Stimulated activated CD4-positive, alpha-beta T cell treated with anti-CD3 and anti-CD28 coated beads, Interleukin-12 subunit alpha, Interleukin-12 subunit beta, amount 100 ng/mL, for 24 hours (primary cell): Measurements from ENCODE around the gene ZHX3.

Experiments
- DNase-seq, 2 experiments: peaks; one replicate each; pipeline ENCODE4 v3.0.0-alpha.2; 2020; ENCODE audit warnings: low read depth in 2 of 2

Gene ZHX3

DNA sequence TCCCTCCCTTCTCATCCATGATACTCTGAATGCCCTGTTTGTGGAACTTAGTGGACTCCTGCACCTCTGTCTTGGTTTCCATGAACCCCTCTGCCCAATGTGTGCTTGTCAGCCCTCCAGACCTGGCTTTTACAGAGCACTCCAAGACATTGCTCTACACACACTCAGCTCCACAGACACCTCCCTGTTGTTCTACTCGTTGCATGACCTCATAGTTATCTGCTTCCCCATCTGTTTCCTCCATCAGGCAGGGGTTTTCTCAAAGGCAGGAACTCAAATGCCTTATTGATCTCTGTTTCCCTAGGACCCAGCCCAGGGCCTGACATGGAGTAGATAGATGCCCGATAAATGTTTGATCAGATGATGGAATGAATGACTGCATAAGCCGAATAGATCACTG lies 166.9 kb downstream of the ZHX3 start:
- DNase-seq, result no peak

GRCh38 chr20:41148942-41149341 lies 168.6 kb downstream of the ZHX3 start:
- no peak for DNase-seq

DNA sequence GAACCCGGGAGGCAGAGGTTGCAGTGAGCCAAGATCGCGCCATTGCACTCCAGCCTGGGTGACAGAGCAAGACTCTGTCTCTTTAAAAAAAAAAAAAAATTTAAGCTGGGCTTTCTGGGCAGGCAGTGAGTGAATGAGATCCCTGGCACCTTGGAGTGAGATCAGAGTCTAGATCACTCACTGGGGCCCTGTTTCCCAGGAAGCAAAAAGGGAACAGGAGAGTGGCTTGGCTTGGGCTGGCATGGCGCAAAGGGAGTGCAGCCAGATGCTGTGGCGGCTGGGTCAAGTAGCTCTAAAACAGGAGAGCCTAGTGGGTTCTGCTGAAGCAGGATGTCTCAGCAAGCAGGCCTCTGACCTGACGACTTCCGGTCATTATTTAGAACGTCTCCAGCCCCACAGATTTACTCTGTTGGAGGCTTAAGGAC lies 169.8 kb downstream of the ZHX3 start:
- no peak for DNase-seq

DNA sequence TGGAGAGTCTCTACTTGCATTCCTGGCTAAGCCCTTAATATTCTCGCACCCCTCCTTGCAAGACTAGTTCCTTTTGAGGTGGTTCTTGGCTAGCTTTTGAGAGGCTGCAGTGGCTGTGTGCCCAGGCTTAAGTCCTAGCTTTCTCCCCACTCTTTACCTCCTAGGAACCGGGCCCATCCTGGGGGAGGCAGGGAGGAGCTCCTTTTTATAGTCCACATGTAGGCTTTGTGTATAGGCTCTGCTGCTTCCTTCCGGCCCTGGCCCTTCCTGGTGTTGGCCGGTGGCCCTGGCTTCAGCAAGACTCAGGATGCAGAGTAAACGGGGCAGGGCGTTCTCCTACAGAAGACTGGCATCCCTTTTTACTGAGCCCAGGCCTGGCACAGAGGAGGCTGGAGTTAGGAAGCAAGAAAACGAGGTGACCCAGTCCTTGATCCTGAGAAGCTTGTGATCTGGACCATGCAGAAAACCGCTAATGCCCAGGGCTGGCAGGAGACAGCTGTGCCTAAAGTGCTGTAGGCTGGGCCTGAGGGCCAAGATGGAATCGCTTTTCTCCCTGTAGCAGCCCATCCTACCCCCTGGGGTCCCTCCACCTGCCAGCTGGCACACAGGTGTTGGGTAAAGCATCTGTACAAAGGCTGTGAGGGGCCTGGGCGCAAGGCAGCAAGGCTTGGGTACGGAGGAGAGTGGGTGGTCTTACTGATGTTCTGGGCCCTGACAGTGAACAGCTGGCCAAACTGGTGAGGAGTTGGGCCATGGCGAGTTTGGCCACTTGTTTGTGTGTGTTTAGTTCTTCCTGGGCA lies 171.5 kb downstream of the ZHX3 start:
- no peak for DNase-seq

- no peak for DNase-seq
Measured at GRCh38 chr20:41145317-41145716, 172.2 kb downstream of the ZHX3 start.

DNA sequence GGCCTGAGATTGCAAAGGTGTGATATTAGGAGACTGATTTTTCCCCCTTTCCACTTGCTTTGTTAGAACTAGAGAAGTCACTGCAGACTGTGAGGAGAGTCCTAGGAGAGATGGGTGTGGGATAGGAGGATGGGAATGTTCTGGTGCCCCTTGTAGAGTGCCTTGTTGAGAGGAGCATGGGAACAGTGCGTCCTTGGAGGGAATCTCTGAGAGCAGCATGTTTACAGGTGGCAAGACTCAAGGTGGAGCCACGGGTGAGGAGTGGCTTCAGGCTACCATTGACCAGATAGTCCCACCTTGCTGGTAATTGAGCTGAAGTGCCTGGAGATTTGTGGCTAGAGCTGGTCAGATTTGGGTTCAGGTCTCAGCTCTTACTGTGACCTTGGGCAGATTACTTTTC lies 174.2 kb downstream of the ZHX3 start:
- no peak for DNase-seq

- DNase-seq, result no peak
Measured at GRCh38 chr20:41142919-41143318, 174.6 kb downstream of the ZHX3 start.

GRCh38 chr20:41142245-41142644 lies 175.3 kb downstream of the ZHX3 start:
- no peak for DNase-seq

DNA sequence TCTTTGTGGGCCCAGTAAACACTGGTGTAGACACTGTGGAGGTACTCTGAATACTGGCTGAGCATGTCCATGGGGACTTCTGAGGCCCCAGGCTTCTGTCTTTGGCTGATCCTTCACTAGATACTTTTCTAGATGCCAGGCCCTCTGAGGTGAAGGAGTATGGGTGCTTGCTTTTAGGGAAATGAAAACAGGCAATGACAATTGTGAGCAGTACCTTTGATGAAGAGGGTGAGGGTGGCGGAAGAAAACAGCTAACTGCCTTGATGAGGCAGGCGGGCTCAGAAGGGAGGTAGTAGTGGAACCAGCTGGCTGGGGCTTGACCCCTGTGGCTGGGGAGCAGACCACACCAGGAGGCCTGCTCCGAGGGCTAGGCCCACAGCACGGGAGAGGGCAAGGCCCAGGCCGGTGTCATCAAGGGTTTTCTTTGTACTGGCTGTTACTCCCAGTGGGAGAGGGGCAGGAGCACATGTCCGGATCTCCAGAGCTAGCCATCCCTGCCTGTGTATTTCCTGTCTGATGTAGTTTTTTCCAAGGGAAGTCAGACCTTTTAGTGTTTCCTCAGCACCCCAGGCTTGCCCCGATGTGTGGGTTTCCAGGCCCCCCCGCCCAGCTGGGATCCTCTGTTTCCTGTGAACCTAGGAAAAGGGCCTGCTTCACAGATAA lies 176.2 kb downstream of the ZHX3 start:
- no peak for DNase-seq

- no peak for DNase-seq
Measured at GRCh38 chr20:41140226-41141133, 177.1 kb downstream of the ZHX3 start.

DNA sequence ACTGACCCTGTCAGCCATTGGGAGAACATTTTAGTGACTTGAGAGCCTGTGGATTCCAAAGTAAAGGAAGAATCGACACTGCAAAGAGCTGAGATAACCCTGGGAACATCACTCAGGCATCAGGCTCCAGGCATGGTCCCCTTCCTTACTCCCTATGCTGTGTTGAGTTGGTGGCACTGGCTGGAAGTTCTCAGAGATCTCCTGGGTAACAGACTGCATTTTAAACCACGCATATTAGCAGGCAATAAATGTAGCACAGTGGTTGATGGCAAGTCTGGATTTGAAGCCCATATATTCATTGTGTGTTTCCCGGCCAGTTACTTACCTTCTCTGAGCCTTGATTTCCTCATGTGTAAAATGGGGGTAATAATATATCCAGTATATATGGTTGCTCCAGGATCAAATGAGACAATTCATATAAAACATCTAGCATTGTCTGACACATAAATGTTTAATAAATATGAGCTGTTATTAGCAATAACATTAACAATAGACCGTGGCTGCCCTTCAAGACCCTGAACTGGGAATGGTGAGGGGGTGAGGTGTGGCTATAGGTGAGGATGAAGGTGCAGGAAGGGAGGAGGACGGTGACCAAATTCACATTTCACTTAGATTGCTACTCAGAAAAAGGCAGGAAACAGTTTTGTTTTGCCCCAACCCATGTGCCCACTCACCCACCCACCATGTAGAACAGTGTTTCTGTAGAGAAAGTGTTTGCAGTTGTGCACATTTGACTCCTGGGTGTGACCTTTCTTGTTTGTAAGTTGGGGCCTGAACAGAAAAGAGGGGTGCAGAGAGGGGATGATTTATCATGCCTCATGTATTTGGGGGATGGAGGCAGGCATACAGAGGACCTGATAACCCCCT lies 178.1 kb downstream of the ZHX3 start:
- no peak for DNase-seq

- DNase-seq, result no peak
Measured at GRCh38 chr20:41138475-41139226, 178.9 kb downstream of the ZHX3 start.

- DNase-seq, result peak in 1 of 2 experiments; percentile 55
Measured at GRCh38 chr20:41137614-41138474, 179.7 kb downstream of the ZHX3 start.

GRCh38 chr20:41136680-41137613 lies 180.6 kb downstream of the ZHX3 start, which contains the start of gene PLCG1:
TSS of gene PLCG1 (plus strand) at chr20:41137543. CDS start at chr20:41137642, 99 bp downstream.
- peak; percentile 81 to 82 for DNase-seq

DNA sequence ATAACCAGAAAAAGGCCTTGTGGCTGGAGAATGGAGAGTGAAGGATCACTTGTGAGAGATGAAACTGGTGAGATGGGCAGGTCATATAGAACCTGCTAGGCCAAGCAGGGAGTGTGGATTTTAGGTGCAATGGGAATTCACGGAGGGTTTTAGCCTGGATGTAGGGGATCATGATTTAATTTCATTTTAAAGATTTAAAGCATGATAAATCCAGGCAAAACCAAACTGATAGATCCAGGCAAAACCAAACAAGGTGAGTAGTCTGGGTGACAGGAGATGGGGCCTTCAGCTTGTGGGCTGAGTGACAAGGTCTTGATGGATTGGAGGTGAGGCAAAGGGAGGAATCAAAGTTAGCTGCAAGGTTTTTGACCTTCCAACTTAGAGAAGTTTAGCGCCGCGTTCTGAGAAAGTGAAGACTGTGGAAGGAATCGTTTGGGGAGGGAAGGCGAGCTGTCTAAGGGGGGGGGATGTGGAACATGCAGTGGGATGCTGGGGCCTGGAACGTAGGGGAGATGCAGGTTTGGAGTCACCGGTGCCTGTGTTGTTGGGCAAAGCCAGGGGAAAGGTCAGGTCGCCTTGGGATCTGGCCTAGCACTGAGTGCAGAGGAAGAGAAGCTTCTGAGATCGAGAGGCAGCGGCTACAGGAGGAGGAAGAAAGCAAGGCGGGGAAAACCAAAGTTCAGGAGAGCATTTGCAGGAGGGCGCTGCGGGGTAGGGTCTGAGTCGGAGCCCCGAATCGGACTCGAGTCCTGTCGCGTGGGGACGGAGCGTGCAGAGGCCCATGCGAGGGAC lies 181.4 kb downstream of the ZHX3 start:
- no peak for DNase-seq

DNA sequence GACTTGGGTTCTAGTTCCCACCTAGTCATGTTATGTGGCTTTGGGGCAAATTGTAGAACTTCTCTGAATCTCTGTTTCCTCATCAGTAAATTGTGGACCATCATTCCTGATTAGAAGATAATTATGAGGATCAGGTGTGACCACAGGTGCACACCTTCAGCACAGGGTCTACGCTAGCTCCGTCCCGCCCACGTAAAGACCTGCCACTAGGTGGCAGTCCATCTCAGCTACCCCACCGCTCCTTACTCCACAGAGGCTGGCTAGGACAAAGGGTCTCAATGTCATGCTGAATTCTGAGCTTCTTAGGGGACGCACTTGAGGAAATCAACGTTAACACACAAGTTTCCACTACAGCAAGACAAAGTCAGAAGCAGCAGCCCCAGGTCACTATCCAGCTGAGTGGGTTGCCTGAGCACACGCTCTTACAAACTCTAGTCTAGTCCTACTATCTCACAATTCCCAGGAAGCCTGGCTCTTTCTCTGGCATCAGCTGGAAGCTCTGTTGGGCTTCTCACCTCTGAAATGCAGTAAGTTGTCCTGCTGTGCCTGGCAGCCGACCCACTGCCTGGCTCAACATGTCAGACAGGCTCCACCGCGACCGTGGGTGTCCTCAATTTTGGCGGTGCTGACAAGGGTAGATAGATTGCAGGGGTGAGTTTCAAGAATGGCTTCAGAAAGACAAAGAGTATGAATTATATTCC lies 182.2 kb downstream of the ZHX3 start:
- peak in 1 of 2 experiments; percentile 49 for DNase-seq
